Fibroblast of lung (primary cell): ENCODE measurements around the gene CARS2. TPM values are rescaled to one million over a fixed set of nuclear protein-coding genes. Genes with fewer than 3 reads are reported as not detected.

Experiments used
- DNase-seq, 2 donors: peaks; one replicate each; pipeline versions ENCODE4 v3.0.0 to v3.0.0-alpha.2; 2010; ENCODE audit warnings: low read depth in 2 of 2
- H2AFZ ChIP-seq: 2 replicates; pipeline ENCODE4 v1.5.1; 2012; ENCODE audit warnings: low read length, control low read depth, inconsistent platforms
- H3K27ac ChIP-seq: 2 replicates; pipeline ENCODE4 v1.5.1; 2011; ENCODE audit warnings: low read length, control low read depth; ENCODE audit not compliant: insufficient read depth
- H3K27me3 ChIP-seq: 2 replicates; pipeline ENCODE4 v1.5.1; 2011; ENCODE audit warnings: mild to moderate bottlenecking, low read length; ENCODE audit not compliant: control insufficient read depth, insufficient read depth
- H3K36me3 ChIP-seq: 2 replicates; pipeline ENCODE4 v1.5.1; 2011; ENCODE audit warnings: low read length; ENCODE audit not compliant: control insufficient read depth, insufficient read depth
- H3K4me1 ChIP-seq: 2 replicates; pipeline ENCODE4 v1.5.1; 2011; ENCODE audit warnings: low read length; ENCODE audit not compliant: control insufficient read depth, insufficient read depth; ENCODE audit errors: extremely low read depth
- H3K4me2 ChIP-seq: 2 replicates; pipeline ENCODE4 v1.5.1; 2011; ENCODE audit warnings: low read length, control low read depth; ENCODE audit not compliant: insufficient read depth; ENCODE audit errors: extremely low read depth
- H3K4me3 ChIP-seq, 4 experiments: fragments of 200-600 bp in 1 of 4; sonication (generic) in 1 of 4; replicated peaks in 1 of 4; 2 replicates each; pipeline ENCODE4 v1.5.1; 2011 to 2016; ENCODE audit warnings: low read length in 4 of 4, low read depth in 3 of 4, mild to moderate bottlenecking in 3 of 4, control low read depth in 2 of 4, inconsistent platforms in 1 of 4, mixed read lengths in 1 of 4; ENCODE audit not compliant: insufficient read depth in 1 of 4; ENCODE audit errors: control extremely low read depth in 1 of 4
- H3K79me2 ChIP-seq: 2 replicates; pipeline ENCODE4 v1.5.1; 2012; ENCODE audit warnings: mild to moderate bottlenecking, low read length, inconsistent platforms; ENCODE audit not compliant: control insufficient read depth, insufficient read depth
- H3K9ac ChIP-seq: 2 replicates; pipeline ENCODE4 v1.5.1; 2011; ENCODE audit warnings: mild to moderate bottlenecking, low read length, control low read depth; ENCODE audit not compliant: insufficient read depth
- H3K9me3 ChIP-seq: 2 replicates; pipeline ENCODE4 v1.5.1; 2012; ENCODE audit warnings: low read depth, low read length; ENCODE audit not compliant: control insufficient read depth, insufficient read depth
- H4K20me1 ChIP-seq: 2 replicates; pipeline ENCODE4 v1.5.1; 2011; ENCODE audit warnings: low read length; ENCODE audit not compliant: control insufficient read depth, insufficient read depth; ENCODE audit errors: extremely low read depth
- EZH2 ChIP-seq: IDR thresholded peaks from 2 replicates; pipeline ENCODE4 v1.5.1; 2012; ENCODE audit warnings: low read length, control low read depth, mild to moderate bottlenecking; ENCODE audit errors: missing control alignments
- polyA plus RNA-seq, 2 donors: library from polyadenylated mRNA; depleted of rRNA in 1 of 2; stranded (reverse) in 1 of 2; unstranded in 1 of 2; fragments of >200 nt; gene quantifications; 2 replicates each; pipeline ENCODE4 v1.2.1, GENCODE V29; 2011 to 2012; ENCODE audit warnings: missing spikeins in 1 of 2
- total RNA-seq: library from RNA; depleted of rRNA; stranded (reverse); fragments of >200 nt; gene quantifications from 2 replicates; pipeline ENCODE4 v1.2.1, GENCODE V29; 2014
- TF ChIP-seq, protein P1 (sequence below), 2 donors: IDR thresholded peaks in 1 of 2; conservative IDR thresholded peaks in 1 of 2; 1 replicate in 1 of 2; 2 replicates in 1 of 2; pipeline ENCODE4 v1.5.1; 2011 to 2012; ENCODE audit warnings: low read length in 2 of 2, control low read depth in 1 of 2, inconsistent platforms in 1 of 2, low read depth in 1 of 2, mild to moderate bottlenecking in 1 of 2

Gene CARS2
- total and polyA plus RNA-seq, 2 donors (not counting 1 experiment from before 2014, with no cell fraction given) = 64.7 to 127 TPM

DNA sequence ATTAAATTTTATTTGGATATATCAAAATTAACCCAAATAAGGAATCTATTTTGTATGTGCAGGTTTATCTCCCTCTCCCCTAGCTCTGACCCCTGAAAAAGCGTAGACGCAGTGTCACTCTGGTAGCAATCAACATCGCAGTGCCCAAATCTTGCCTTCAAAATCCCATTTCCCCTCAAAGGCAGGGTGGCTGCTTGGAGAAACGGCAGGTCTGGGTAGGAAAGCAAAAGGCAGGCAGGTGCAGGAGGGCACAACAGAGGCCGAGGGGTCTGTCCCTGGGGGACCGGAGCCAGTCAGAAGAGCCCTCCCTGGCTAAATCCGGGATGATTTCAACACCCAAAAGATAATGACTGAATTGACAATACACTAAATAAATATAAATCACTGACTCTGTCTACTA lies 48.7 kb downstream of the CARS2 start:
- Histone ChIP-seq H3K9ac (no peak overlapping the region), H3K79me2 (no peaks in the 10 kb centered on the region), H3K9me3 (no peaks in the 10 kb centered on the region), H3K27me3 (no peaks in the 10 kb centered on the region), H4K20me1 (no peaks in the 10 kb centered on the region), H3K27ac (no peak overlapping the region), H3K4me3 (no peak overlapping the region), H2AFZ (no peak overlapping the region), H3K4me1 (no peaks in the 10 kb centered on the region), H3K4me2 (no peak overlapping the region), H3K36me3 (peaks cover 7% of the 10 kb centered on the region)
- no peak for TF ChIP-seq EZH2
- TF ChIP-seq, protein P1, sequence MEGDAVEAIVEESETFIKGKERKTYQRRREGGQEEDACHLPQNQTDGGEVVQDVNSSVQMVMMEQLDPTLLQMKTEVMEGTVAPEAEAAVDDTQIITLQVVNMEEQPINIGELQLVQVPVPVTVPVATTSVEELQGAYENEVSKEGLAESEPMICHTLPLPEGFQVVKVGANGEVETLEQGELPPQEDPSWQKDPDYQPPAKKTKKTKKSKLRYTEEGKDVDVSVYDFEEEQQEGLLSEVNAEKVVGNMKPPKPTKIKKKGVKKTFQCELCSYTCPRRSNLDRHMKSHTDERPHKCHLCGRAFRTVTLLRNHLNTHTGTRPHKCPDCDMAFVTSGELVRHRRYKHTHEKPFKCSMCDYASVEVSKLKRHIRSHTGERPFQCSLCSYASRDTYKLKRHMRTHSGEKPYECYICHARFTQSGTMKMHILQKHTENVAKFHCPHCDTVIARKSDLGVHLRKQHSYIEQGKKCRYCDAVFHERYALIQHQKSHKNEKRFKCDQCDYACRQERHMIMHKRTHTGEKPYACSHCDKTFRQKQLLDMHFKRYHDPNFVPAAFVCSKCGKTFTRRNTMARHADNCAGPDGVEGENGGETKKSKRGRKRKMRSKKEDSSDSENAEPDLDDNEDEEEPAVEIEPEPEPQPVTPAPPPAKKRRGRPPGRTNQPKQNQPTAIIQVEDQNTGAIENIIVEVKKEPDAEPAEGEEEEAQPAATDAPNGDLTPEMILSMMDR (conservative IDR thresholded peaks at IDR 0.05 in 1 of 2, IDR thresholded peaks at IDR 0.05 in 1 of 2; ENCODE audit: low read depth in 1 of 2, low read length in 2 of 2) = no peak
- DNase-seq = no peak

DNA sequence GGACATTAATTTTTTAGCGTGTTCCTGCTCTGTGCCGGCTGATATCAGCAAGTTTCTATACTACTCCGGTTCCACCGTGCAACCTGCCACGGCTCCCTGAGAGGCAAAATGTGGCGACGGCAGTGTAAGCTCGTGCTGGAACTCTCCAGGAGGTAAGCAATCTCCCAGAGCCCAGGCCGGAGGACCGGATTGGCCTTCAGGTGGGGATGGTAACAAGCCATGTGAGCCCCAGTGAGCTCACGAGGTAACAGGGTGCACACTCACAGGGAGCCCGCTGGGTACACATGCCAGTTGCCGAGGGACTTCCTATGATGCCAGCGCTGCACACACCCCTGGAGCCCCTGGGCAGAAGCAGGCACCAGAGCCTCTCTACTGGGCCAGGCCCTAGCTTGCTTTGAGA lies 52.1 kb downstream of the CARS2 start:
- no peak overlapping the region for H3K4me3 ChIP-seq
- no peak for TF ChIP-seq EZH2
- TF ChIP-seq, protein P1 (conservative IDR thresholded peaks at IDR 0.05 in 1 of 2, IDR thresholded peaks at IDR 0.05 in 1 of 2; ENCODE audit: low read depth in 1 of 2, low read length in 2 of 2) = no peak
- no peaks in the 10 kb centered on the region for H3K27me3 ChIP-seq
- no peaks in the 10 kb centered on the region for H3K4me1 ChIP-seq
- no peak overlapping the region for H3K4me2 ChIP-seq
- H3K36me3 ChIP-seq = peaks cover 7% of the 10 kb centered on the region
- H4K20me1 ChIP-seq = no peaks in the 10 kb centered on the region
- H3K79me2 ChIP-seq = no peaks in the 10 kb centered on the region
- no peaks in the 10 kb centered on the region for H3K9me3 ChIP-seq
- no peak overlapping the region for H2AFZ ChIP-seq
- no peak overlapping the region for H3K9ac ChIP-seq
- no peak overlapping the region for H3K27ac ChIP-seq
- no peak for DNase-seq

DNA sequence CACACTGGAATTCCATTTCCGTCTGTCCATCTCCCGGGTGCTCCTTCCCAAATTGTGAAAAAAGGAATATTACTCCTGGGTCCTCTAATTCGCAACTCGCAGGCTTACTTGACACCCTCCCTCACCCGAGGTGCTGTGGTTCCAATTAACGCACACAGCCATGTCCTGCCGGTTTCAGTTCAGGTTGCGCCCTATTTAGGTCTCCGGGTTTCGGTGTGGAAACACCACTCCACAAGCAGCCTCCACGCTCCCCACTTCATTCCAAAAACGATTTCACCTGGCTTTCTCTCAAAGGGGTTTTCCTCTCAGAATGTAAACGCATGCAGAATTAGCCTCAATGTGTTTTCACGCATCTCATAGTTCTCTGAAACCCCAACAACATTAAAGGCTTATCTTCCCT lies 52.6 kb downstream of the CARS2 start:
- Histone ChIP-seq H3K79me2 (no peaks in the 10 kb centered on the region), H3K36me3 (peaks cover 7% of the 10 kb centered on the region), H3K27me3 (no peaks in the 10 kb centered on the region), H3K27ac (no peak overlapping the region), H3K9me3 (no peaks in the 10 kb centered on the region), H2AFZ (no peak overlapping the region), H3K4me2 (no peak overlapping the region), H3K4me3 (no peak overlapping the region), H3K9ac (no peak overlapping the region), H4K20me1 (no peaks in the 10 kb centered on the region), H3K4me1 (no peaks in the 10 kb centered on the region)
- DNase-seq = no peak
- no peak for TF ChIP-seq EZH2
